COR-L47 (cell line): Measurements from ENCODE around the gene RAB18.
"Not testable (repeated sequence)": the region's sequence is repeated elsewhere in the genome, so short reads cannot be mapped to it uniquely, and the experiment has no call there.

Experiments
- DNase-seq: peaks from one replicate; lab custom pipeline; 2025; lab: John Stamatoyannopoulos, UW

Gene RAB18

DNA sequence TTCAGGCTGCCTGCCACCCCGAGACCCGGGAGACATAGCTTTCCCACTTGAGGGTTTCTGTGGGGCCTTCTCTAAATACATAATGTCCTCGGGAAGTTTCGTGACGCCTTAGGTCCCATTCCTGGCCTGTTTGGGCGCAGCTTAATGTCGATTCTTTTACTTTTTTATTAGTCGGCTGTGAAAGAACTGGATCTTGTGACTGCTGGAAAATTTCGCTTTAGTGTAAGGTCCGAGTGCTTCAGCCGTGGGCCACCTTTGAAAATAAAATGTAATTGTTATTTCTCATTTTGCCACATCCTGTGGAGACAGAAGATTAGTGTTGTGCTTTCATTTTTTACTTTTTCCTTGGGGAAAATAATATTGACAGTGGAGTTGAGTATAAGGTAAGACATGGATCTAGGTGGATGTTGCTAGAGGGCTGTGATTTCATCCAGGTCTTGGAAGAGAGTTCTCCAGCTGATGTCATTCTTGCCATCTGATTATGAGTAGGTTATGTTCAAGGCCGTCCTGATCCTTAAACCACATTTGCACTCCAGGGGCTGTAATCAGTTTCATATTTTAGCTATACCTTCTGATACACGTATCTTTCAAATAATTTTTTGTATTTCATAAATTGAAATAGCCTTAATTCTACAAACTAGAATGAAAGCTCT, 830 bp downstream of the RAB18 start:
- DNase-seq: no peak

- DNase-seq: not testable (repeated sequence)
Measured at GRCh38 chr10:27505537-27505936, 1.4 kb downstream of the RAB18 start.

DNA sequence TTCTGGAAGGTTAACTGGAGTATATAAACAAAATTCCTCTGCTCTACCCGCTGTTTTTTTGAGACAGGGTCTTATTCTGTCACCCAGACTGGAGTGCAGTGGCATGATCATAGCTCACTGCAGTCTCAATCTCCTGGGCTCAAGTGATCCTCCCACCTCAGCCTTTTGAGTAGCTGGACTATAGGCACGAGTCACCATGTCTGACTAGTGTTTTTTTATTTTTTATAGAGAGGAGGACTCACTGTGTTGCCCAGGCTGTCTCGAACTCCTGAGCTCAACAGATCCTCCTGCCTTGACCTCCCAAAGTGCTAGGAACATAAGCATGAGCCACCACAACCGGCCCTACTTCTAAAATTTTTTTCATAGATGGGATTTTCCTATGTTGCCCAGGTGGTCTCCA, 2.2 kb downstream of the RAB18 start:
- DNase-seq: no peak

- DNase-seq: no peak
Measured at GRCh38 chr10:27512548-27512947, 8.4 kb downstream of the RAB18 start.

DNA sequence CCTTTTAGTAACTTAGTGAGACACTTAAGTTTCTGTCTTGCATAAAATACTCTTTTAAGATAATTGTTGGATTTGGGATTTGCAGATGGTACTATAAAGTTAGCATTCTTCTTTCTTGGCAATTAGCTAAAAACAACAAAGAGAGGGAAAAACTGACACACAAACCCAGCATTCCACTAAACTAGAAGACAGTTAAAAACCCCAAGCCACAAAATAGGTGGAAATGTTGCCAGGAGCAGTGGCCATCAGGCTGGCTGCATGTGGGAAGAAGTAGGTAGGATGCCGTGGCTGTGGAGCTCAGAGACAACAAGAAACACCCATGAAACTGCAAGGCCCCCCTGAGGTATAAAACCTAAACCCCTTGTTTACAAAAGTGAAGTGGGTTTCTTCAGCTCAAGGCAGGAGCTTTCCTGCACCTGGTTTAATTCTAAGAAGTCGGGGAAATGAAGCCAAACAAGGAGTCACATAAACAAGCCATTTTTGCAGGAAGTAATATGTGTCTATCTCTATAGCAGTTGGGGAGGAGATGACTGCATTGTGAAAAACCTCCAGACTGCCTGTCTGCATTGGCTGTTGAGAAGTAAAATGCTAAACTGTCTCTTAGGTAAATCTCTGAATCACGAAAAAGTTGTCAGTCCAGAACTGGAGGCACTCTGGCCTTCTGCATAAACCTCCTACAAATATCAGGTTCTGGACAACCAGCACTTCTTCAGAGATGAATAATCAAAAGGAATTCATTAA, 9.5 kb downstream of the RAB18 start:
- DNase-seq: no peak

GRCh38 chr10:27514243-27514642, 10.1 kb downstream of the RAB18 start:
- no peak for DNase-seq

GRCh38 chr10:27518261-27518660, 14.2 kb downstream of the RAB18 start:
- no peak for DNase-seq

DNA sequence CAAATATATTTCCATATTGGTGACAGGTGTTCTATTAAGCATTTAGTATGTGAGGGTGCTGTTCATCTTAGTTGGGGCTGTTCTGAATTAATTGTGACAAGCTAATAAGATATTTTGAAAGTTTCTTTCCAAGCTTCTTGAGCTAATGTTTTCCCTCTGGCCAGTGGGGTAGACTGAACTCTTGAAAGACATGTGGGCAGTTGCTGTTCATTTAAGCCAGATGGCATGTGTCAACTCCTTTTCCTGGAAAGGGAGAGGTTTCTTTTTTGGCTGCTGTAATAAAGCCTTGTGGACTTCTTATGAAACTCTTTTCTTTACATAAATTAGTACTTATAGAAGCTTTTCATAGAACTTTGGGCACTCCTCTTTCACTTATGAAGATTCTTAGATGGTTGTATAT, 21.7 kb downstream of the RAB18 start:
- no peak for DNase-seq

DNA sequence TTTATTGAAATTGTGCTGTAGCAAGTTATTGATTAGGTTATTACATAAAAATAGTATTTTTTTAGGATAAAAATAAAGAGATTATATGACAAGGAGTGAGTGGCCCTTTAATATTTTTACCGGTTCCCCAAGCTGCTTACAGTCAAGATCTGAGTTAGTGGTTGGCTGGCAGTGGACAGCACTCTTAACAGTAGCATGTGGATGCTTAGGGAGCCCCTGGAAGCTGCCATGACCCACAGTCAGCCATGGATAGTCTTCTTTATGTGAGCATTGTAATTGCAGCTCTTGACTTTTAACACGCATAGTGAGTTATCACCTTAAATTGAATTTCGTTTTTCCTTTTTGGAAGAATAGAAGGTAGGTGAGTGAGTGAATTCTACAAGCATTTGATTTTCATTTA, 22.1 kb downstream of the RAB18 start:
- DNase-seq: no peak

GRCh38 chr10:27527666-27528295, 23.7 kb downstream of the RAB18 start:
- DNase-seq: no peak

- DNase-seq: no peak
Measured at GRCh38 chr10:27529010-27529783, 25.1 kb downstream of the RAB18 start.

DNA sequence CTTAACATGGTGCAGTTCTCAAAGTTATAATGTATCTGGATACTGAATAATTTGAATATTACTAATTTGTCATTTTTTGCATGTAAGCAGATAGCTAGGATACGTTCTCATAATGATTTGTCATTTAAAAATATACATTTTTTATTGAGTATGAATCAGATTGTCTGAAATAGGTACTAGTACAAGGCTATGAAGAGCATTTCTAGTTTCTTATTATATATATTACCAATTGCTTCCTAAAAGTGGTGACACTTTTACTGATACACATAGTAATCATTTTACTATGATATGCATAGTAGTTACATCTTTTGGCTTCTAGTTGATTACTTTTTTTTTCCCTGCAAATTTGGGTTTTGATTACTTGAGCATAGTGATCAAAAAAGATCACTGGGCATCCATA, 26.4 kb downstream of the RAB18 start:
- no peak for DNase-seq

DNA sequence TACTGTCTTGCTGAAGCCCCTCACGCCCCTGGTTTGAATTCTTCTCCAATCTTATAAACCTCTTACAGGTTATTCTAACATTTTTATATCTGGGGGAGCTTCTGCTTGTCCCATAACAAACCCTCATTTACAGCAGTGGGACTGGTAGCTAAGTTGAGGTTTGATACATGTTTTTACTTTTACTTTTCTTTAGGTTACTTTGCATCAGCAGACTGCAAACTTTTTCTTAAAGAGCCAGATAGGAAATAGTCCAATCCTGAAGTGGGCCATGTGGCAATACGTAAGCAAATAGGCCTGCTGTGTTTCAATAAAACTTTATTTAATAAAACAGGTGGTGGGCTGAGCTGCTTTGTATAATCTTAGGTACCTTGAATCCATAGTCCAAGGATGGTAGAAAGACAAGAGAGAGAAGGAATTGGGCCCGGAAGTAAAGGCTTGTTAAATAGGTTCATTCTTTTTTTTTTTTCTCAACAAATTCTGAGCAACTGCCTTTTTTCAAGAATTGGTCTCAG, 27.3 kb downstream of the RAB18 start:
- no peak for DNase-seq

DNA sequence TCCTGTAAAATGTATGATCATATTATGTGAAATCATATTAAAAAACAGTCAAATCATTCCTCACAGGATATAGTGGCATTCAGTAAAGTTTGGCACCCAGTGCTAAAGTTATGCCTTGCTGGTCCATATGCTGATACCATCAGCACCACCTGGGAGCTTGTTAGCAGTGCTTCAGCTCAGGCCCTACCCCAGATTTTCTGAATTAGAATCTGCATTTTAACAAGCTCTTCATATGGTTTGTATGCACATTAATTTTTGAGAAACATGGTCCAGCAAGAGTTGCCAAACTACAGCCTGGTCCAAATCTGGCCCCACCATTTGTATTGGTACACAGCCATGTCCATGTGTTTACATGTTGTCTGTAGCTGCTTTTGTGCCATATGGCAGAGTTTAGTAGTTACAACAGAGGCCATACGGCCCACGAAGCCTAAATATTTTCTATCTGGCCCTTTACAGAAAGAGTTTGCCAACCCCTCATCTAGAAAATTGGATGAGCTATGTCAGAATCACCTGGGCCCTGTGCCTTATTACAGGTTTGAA, 30.1 kb downstream of the RAB18 start:
- DNase-seq: no peak

DNA sequence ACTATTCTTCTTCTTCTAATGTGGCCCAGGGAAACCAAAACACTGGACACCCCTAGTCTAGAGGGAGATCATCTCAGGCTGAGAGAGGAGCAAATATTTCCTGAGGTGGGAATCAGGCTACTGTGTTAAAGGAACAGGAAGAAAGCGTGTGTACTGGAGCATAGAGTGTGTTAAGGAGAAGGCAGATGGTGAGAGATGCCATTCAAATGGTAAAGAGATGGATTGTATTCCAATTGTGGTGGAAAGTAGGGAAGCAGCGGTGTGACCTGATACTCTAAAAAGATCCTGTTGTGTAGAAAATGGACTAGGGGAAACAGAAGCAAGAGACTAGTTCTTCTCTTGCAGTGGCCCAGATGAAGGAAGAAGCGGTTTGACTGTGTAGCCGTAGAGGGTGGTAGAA, 31.2 kb downstream of the RAB18 start:
- DNase-seq: no peak

GRCh38 chr10:27536437-27536836, 32.3 kb downstream of the RAB18 start:
- DNase-seq: no peak

DNA sequence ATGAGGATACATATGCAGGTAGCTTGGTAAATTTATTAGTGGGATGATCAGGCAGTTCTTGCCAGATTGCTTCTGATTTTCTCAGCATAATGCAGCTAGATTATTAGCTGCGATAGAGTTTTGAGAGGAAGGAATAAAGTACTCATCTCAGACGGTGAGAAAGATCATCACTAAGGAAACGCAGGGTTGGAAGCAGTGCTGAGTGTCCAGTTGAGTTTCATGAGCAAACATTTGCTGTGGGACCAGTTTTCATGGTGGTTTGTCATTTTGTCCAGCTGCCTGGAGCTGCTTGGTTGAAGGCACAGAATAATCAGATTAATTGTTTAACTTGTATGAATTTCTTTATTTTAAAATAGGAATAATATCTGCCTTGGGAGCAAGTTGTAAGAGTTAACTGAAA, 33.1 kb downstream of the RAB18 start:
- DNase-seq: no peak

- DNase-seq: no peak
Measured at GRCh38 chr10:27537787-27538186, 33.7 kb downstream of the RAB18 start.

DNA sequence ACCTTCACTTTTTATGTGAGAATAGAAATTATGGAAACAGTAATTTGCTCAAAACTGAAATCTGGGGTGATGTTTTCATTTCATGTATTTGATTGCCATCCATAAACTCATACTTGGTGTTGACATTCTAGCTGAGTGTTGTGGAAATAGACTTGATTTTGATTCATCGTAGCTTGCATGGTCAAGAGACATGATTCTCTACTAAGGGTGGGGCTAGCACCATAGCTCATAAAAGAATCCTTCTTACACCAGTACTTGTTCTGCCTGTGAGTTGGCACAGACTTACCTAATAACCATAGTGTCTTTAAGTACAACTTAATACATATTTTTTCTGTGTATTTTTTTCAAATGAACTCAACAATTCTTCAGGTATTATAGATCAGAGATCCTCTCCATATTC, 36.6 kb downstream of the RAB18 start:
- no peak for DNase-seq

DNA sequence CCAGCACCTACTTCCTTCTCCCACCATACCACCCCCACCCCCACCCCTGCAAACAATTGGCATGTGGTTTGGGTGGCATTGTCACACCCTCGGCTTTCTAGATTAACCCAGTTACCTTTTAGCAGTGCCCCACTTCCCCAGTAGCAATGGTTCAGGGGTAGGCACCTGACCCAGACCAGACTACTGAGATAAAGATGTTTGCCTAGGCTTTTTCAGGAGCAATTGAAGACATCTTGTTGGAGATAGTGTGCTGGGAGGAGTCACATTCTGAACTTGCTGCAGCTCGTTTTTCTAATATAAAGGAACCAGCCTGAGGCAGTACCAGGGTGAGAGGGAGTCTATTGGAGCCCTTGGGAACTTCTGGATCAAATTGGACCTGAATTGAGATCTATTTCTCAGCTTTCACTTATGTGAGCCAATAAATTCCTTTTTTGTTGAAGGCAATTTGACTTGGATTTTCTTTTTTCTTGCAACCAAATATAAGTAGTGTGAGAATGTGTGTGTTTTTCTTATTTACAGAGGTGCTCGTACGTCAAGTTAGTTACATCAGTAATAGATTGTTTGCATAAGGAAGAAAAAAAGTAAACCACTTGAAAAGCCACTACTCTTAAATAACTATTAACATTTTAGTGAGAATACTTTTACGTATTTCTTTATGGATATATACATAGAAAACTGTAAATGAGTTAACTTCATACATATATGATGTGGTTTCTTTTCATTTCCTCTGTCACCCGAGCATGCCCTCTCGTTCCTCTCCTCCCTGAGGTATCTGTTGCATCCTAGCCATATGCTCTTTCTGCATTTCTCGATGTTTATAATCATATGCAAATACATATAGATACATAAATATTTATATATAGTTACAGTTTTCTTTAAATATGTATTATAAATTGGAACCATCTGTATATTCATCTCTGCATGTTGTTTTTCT, 38.0 kb downstream of the RAB18 start:
- DNase-seq: no peak

- no peak for DNase-seq
Measured at GRCh38 chr10:27542812-27543211, 38.7 kb downstream of the RAB18 start.
